K562 (cell line): Measurements from ENCODE around the gene DNAAF2. TPM values are rescaled to one million over a fixed set of nuclear protein-coding genes. Genes with fewer than 3 reads are reported as not detected.

ENCODE experiments used
- ARID4B ChIP-seq: sonication (generic); formaldehyde crosslinking; IDR thresholded peaks from 2 replicates; pipeline ENCODE4 v1.8.0; 2022; ENCODE audit warnings: mild to moderate bottlenecking, missing genetic modification reagents
- CC2D1A ChIP-seq: fragments of 450-650 bp; IDR thresholded peaks from 2 replicates; pipeline ENCODE4 v1.6.1; 2017; ENCODE audit warnings: mild to moderate bottlenecking
- FOXM1 ChIP-seq, 2 experiments: fragments of 450-650 bp in 1 of 2; sonication (generic) in 1 of 2; formaldehyde crosslinking in 1 of 2; IDR thresholded peaks; 2 replicates each; pipeline versions ENCODE4 v1.6.1 to v1.9.0; 2017 to 2022; ENCODE audit warnings: low read depth in 2 of 2, mild to moderate bottlenecking in 2 of 2, missing genetic modification reagents in 1 of 2, moderate library complexity in 1 of 2
- MXI1 ChIP-seq: IDR thresholded peaks from 2 replicates; pipeline ENCODE4 v1.6.1; 2011; ENCODE audit warnings: low read depth, mild to moderate bottlenecking, improper control_type of control experiment, low read length
- MYC ChIP-seq, 2 experiments: fragments of 250-450 bp in 1 of 2; sonication (Bioruptor Pico) in 1 of 2; IDR thresholded peaks; 2 replicates each; pipeline versions ENCODE4 v1.5.1 to v1.6.1; 2012 to 2021; ENCODE audit warnings: low read depth in 2 of 2, borderline replicate concordance in 1 of 2, improper control_type of control experiment in 1 of 2, low read length in 1 of 2, mild to moderate bottlenecking in 1 of 2, moderate library complexity in 1 of 2
- TBP ChIP-seq: optimal IDR thresholded peaks from 2 replicates; pipeline ENCODE3; 2011; ENCODE audit warnings: low read depth, low read length, improper control_type of control experiment
- ZNF134 ChIP-seq: fragments of 250-450 bp; sonication (Bioruptor Pico); conservative IDR thresholded peaks from 2 replicates; pipeline ENCODE4 v1.4.0; 2020
- ZNF79 ChIP-seq: fragments of 250-450 bp; sonication (Bioruptor Pico); IDR thresholded peaks from 2 replicates; pipeline ENCODE4 v1.4.0; 2020; ENCODE audit warnings: low read depth, mild to moderate bottlenecking, moderate library complexity
- polyA plus RNA-seq, 8 experiments: library from polyadenylated mRNA; depleted of rRNA in 4 of 8; stranded (reverse) in 5 of 8; unstranded in 3 of 8; fragments of >200 nt; fragmentation: Nextera tagmentation in 2 of 8; fragmentation: Illumina TruSeq in 1 of 8; extraction: Ambion mirVana in 2 of 8; extraction: Trizol in 1 of 8; gene quantifications; 2 replicates each; pipeline versions ENCODE4 v1.2.1 to v1.2.3, GENCODE V29; 2011 to 2014; ENCODE audit warnings: inconsistent platforms in 1 of 8, missing spikeins in 1 of 8
- total RNA-seq, 7 experiments: library from RNA; depleted of rRNA in 6 of 7; stranded (reverse); fragments of >200 nt in 6 of 7; fragmentation: Illumina TruSeq in 2 of 7; extraction: Trizol in 2 of 7; gene quantifications; 2 replicates each; pipeline versions ENCODE4 v1.2.1 to v1.2.3, GENCODE V29; 2011 to 2021; ENCODE audit warnings: low replicate concordance in 1 of 7
- TF ChIP-seq, protein P1 (sequence below): fragments of 450-650 bp; IDR thresholded peaks from 2 replicates; pipeline ENCODE4 v1.7.1; 2018; ENCODE audit warnings: mild to moderate bottlenecking, low read depth; ENCODE audit not compliant: partially characterized antibody

The DNAAF2 gene
- total and polyA plus RNA-seq, 9 of the 15 experiments (the other 6 are each of a cell fraction or from before 2014, with no cell fraction given) = 2.4 to 14.6 (median 11.1) TPM

- TF ChIP-seq CC2D1A (0 out of 2 replicates have a peak, but pooled peaks have one; percentile 27), TBP (peak; percentile 85), ARID4B (CRISPR knock-in tag) (peak; percentile 89), ZNF79 (no peak), MYC (IDR thresholded peaks at IDR 0.05; ENCODE audit: low read depth, low read length) (peak; percentile 77), MYC (CRISPR knock-in tag; IDR thresholded peaks at IDR 0.05; ENCODE audit: borderline replicate concordance, low read depth) (no peak), ZNF134 (CRISPR knock-in tag) (no peak), MXI1 (0 out of 2 replicates have a peak, but pooled peaks have one; percentile 3), FOXM1 (IDR thresholded peaks at IDR 0.05; ENCODE audit: low read depth) (no peak), FOXM1 (CRISPR knock-in tag; IDR thresholded peaks at IDR 0.05; ENCODE audit: low read depth) (no peak)
- TF ChIP-seq, protein P1, sequence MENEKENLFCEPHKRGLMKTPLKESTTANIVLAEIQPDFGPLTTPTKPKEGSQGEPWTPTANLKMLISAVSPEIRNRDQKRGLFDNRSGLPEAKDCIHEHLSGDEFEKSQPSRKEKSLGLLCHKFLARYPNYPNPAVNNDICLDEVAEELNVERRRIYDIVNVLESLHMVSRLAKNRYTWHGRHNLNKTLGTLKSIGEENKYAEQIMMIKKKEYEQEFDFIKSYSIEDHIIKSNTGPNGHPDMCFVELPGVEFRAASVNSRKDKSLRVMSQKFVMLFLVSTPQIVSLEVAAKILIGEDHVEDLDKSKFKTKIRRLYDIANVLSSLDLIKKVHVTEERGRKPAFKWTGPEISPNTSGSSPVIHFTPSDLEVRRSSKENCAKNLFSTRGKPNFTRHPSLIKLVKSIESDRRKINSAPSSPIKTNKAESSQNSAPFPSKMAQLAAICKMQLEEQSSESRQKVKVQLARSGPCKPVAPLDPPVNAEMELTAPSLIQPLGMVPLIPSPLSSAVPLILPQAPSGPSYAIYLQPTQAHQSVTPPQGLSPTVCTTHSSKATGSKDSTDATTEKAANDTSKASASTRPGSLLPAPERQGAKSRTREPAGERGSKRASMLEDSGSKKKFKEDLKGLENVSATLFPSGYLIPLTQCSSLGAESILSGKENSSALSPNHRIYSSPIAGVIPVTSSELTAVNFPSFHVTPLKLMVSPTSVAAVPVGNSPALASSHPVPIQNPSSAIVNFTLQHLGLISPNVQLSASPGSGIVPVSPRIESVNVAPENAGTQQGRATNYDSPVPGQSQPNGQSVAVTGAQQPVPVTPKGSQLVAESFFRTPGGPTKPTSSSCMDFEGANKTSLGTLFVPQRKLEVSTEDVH = peak; percentile 56
These were observed 36.4 kb downstream of the DNAAF2 start, which contains the start of gene LRR1 (continued) for GRCh38 chr14:49598485-49599300.
